Measurements from ENCODE around the gene GRID2. TPM values are rescaled to one million over a fixed set of nuclear protein-coding genes. Genes with fewer than 3 reads are reported as not detected.

The GRID2 gene
- total RNA-seq, 1 donor from 2014 or later: not detected

DNA sequence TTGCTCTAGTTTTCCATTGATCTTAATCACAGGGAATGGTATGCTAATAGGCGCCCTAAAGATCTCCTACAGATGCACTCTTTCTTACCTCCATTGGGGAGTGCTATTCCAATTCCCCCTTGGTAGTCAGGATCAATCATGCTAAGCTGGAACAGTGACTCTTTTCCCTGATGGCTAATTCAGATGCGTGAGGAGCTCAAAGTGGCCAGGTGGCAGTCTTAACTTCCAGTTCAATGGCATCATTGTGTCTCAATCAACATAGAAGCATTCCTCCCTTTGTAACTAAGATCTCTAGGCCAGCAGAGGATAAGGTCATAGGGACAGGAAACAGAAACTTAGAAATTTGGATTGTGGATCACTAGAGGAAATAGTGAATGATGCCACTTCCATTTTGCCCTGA, 216.8 kb downstream of the GRID2 start:
- TF ChIP-seq, protein P1, sequence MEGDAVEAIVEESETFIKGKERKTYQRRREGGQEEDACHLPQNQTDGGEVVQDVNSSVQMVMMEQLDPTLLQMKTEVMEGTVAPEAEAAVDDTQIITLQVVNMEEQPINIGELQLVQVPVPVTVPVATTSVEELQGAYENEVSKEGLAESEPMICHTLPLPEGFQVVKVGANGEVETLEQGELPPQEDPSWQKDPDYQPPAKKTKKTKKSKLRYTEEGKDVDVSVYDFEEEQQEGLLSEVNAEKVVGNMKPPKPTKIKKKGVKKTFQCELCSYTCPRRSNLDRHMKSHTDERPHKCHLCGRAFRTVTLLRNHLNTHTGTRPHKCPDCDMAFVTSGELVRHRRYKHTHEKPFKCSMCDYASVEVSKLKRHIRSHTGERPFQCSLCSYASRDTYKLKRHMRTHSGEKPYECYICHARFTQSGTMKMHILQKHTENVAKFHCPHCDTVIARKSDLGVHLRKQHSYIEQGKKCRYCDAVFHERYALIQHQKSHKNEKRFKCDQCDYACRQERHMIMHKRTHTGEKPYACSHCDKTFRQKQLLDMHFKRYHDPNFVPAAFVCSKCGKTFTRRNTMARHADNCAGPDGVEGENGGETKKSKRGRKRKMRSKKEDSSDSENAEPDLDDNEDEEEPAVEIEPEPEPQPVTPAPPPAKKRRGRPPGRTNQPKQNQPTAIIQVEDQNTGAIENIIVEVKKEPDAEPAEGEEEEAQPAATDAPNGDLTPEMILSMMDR (IDR thresholded peaks at IDR 0.05): no peak
- no peaks in the 10 kb centered on the region for H3K27me3 ChIP-seq (ENCODE audit: low read depth)
- DNase-seq: no peak
- intact Hi-C loops (cut with DNase I): no loop called here
- no peak overlapping the region for H3K27ac ChIP-seq
- no peak for ATAC-seq
- H3K4me3 ChIP-seq: no peak overlapping the region
- H3K4me1 ChIP-seq: no peaks in the 10 kb centered on the region
- no peaks in the 10 kb centered on the region for H3K36me3 ChIP-seq
- no peaks in the 10 kb centered on the region for H3K9me3 ChIP-seq

DNA sequence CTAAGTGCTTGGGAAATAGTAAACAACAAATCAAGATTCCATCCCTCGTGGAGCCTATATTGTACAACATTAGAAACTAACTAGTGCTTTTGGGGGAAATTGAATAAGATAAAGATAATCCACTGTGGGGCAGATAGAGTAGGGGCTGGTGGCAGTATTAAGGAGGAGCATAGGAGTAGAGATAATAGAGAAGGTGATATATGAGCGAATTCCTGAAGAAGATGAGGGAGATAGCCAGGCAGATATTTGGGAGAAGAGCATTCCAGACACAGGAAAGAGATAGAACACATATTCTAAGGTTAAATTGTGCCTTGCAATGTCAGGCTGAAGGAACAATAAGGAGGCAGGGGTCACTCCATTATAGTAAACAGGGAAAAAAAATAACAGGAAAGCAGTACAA, 218.2 kb downstream of the GRID2 start:
- Histone ChIP-seq H3K27me3 (ENCODE audit: low read depth) (no peaks in the 10 kb centered on the region), H3K4me1 (no peaks in the 10 kb centered on the region), H3K4me3 (no peak overlapping the region), H3K27ac (no peak overlapping the region), H3K36me3 (no peaks in the 10 kb centered on the region), H3K9me3 (no peaks in the 10 kb centered on the region)
- ATAC-seq (no peak), DNase-seq (no peak)
- intact Hi-C loops (cut with DNase I): no loop called here
- TF ChIP-seq, protein P1 (IDR thresholded peaks at IDR 0.05): no peak

DNA sequence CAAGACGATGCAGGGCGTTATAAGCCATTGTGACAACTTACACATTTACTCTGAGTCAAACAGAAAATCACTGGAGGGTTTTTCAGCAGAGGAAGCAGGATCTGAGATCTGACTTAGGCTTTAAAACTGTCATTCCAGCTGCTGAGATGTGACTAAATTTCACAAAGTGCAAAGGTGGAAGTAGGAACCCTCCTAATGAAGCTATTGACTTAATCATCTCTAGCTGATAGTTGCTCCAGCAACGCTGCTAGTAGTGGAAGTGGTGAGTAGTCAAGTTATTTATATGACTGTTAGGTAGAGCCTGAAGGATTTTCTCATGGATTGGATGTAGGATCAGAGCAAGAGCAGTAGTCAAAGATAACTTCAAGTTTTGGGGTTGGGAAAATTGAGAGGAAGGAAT, 218.6 kb downstream of the GRID2 start:
- ATAC-seq (no peak), DNase-seq (no peak)
- Histone ChIP-seq H3K4me3 (no peak overlapping the region), H3K27me3 (ENCODE audit: low read depth) (no peaks in the 10 kb centered on the region), H3K4me1 (no peaks in the 10 kb centered on the region), H3K27ac (no peak overlapping the region), H3K36me3 (no peaks in the 10 kb centered on the region), H3K9me3 (no peaks in the 10 kb centered on the region)
- TF ChIP-seq, protein P1 (IDR thresholded peaks at IDR 0.05): no peak
- intact Hi-C loops (cut with DNase I): no loop called here

DNA sequence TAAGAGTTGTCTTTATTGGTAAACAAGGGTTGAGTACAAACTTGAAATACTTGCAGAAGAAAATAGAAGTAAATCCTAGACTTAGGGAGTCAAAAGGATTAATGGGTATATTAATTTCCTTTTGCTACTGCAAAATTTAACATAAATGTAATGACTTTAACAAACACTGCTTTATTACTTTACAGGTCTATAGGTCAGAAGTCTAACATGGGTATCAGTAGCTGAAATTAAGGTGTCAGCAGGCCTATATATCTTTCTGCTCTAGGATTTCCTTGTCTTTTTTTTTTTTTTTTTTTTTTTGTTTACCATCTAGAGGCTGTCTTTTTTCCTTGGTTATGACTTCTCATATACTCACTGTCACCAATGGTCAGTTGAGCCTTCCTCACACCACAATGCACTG, 220.4 kb downstream of the GRID2 start:
- TF ChIP-seq, protein P1 (IDR thresholded peaks at IDR 0.05): no peak
- no peak for DNase-seq
- intact Hi-C loops (cut with DNase I): no loop called here

DNA sequence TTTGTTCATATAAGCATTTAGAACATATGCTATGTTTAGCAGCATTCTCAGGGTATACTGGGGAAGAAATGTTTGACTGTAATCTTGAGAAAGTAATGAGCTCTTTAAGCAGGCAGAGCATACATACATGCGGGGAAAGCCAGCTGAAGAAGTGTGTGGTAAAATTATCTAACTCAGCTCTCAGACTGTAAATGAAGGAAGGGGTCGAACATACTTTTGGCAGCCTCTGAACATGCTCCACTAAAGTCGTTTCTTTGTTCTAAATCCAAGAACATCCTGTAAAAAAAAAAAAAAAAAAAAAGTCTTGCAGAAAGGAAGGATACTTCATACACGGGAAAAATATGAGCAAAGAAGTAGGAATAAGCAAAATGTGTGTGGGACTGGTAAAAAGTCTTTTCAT, 224.8 kb downstream of the GRID2 start:
- Histone ChIP-seq H3K36me3 (no peaks in the 10 kb centered on the region), H3K4me3 (no peak overlapping the region), H3K9me3 (no peaks in the 10 kb centered on the region), H3K27me3 (ENCODE audit: low read depth) (no peaks in the 10 kb centered on the region), H3K27ac (no peak overlapping the region), H3K4me1 (no peaks in the 10 kb centered on the region)
- intact Hi-C loops (cut with DNase I): no loop called here
- DNase-seq (no peak), ATAC-seq (no peak)
- TF ChIP-seq, protein P1 (IDR thresholded peaks at IDR 0.05): no peak

More for the DNA sequence above, 220.4 kb downstream of the GRID2 start:
- H3K4me3 ChIP-seq: no peak overlapping the region
- H3K4me1 ChIP-seq: no peaks in the 10 kb centered on the region
- ATAC-seq: no peak
- H3K9me3 ChIP-seq: no peaks in the 10 kb centered on the region
- H3K27ac ChIP-seq: no peak overlapping the region
- H3K36me3 ChIP-seq: no peaks in the 10 kb centered on the region
- H3K27me3 ChIP-seq (ENCODE audit: low read depth): no peaks in the 10 kb centered on the region

DNA sequence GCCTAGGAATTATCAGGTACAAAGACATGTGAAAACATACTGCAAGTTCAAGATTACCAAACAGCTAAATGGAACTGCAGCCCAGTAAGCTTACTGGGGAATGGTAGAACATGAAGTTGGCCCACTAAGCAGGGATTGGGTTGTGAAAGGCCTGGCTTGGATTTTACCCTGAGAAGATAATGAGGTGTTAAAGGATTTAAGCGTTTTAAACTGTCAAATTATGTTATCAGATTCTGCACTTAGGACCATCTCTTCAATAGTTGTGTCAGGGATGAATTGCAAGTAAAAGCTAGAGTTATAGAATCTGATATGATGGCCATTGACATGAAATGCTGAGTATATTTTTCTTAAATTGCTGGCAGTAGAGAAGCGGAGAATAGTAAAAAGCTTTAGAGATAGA, 225.7 kb downstream of the GRID2 start:
- DNase-seq (no peak), ATAC-seq (no peak)
- H3K27me3 ChIP-seq (ENCODE audit: low read depth): no peaks in the 10 kb centered on the region
- H3K4me1 ChIP-seq: no peaks in the 10 kb centered on the region
- H3K4me3 ChIP-seq: no peak overlapping the region
- H3K36me3 ChIP-seq: no peaks in the 10 kb centered on the region
- TF ChIP-seq, protein P1 (IDR thresholded peaks at IDR 0.05): no peak
- no peak overlapping the region for H3K27ac ChIP-seq
- H3K9me3 ChIP-seq: no peaks in the 10 kb centered on the region
- intact Hi-C loops (cut with DNase I): no loop called here

Measured in lower lobe of right lung (tissue), 2 donors.